Measurements from ENCODE around the gene GLRA3. TPM values are rescaled to one million over a fixed set of nuclear protein-coding genes. Genes with fewer than 3 reads are reported as not detected.
"Not testable (repeated sequence)": the region's sequence is repeated elsewhere in the genome, so short reads cannot be mapped to it uniquely, and the experiment has no call there.

The GLRA3 gene
- not detected for total RNA-seq
- polyA plus RNA-seq: not detected
- long read RNA-seq, donor 1: 0 reads
- long read RNA-seq, donor 2: 0 reads
- long read RNA-seq, donor 3: 0 reads

DNA sequence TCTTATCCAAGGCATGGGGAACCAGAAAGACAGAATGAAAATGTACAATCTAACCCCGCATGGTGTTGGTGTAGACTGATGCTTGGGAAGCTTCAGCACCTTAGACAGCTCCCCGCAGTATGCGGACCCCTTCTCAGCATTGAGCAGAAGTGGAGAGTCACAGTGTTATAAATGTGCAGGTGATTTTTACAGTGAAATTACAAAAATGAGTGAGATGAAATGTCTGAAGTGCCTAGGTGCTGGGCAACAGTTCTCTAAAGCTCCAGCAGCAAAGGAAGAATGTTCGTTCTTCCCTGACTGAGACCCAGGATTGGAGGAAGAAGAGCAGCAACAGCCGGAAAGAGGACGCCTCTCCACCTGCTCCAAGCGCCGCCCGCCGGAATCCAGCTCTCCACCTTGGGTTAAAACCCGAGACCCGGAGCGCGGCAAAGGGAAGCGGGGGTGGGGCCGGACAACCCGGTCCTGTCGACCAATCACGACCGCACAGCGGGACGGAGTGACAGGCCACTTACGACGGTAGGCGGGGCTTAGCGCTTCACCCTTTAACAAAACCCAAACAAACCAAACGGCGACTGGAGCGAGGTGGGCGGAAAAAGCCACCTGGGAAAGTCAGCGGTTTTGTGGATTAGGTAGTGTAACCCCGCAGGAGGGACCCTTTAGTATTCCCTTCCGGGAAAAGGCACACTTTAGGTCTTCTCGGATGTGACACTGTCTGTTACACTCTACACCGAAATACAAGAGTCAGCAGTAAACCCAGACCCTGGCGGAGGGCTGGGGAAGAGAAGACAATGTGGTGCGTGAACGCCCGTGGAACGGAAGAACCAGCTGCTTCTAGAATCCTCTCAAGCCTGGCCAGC is at the start of gene GLRA3:
Gene GLRA3, minus strand, starts transcription at position 403 of the 857 bp plus-strand sequence. CDS start 436 bp downstream, outside the sequence.
- Histone ChIP-seq H3K9me3 (no peaks in the 10 kb centered on the region), H3K4me3 (no peak within 1 kb of the TSS), H3K27ac (no peak within 1 kb of the TSS), H3K36me3 (no peaks in the 10 kb centered on the region), H3K27me3 (no peaks in the 10 kb centered on the region), H3K4me1 (ENCODE audit: insufficient read depth) (no peaks in the 10 kb centered on the region)
- 1 to 2% (median 1%) methylated on average over 40 of the region's 40 CpGs for WGBS, 3 donors
- TF ChIP-seq POLR2A (IDR thresholded peaks at IDR 0.05) (no peak), EP300 (IDR thresholded peaks at IDR 0.05) (no peak)
- TF ChIP-seq, protein P1, sequence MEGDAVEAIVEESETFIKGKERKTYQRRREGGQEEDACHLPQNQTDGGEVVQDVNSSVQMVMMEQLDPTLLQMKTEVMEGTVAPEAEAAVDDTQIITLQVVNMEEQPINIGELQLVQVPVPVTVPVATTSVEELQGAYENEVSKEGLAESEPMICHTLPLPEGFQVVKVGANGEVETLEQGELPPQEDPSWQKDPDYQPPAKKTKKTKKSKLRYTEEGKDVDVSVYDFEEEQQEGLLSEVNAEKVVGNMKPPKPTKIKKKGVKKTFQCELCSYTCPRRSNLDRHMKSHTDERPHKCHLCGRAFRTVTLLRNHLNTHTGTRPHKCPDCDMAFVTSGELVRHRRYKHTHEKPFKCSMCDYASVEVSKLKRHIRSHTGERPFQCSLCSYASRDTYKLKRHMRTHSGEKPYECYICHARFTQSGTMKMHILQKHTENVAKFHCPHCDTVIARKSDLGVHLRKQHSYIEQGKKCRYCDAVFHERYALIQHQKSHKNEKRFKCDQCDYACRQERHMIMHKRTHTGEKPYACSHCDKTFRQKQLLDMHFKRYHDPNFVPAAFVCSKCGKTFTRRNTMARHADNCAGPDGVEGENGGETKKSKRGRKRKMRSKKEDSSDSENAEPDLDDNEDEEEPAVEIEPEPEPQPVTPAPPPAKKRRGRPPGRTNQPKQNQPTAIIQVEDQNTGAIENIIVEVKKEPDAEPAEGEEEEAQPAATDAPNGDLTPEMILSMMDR (IDR thresholded peaks at IDR 0.05): no peak
- DNase-seq: peak in 2 of 5 donors; percentile 19 to 34
- intact Hi-C loops (cut with DNase I): no loop called here

GRCh38 chr4:174874898-174875297 is 45.9 kb upstream of the GLRA3 start:
- H3K4me1 ChIP-seq (ENCODE audit: insufficient read depth): no peaks in the 10 kb centered on the region
- no peaks in the 10 kb centered on the region for H3K36me3 ChIP-seq
- no peaks in the 10 kb centered on the region for H3K27me3 ChIP-seq
- intact Hi-C loops (cut with DNase I): no loop called here
- H3K4me3 ChIP-seq: no peak overlapping the region
- no peak overlapping the region for H3K27ac ChIP-seq
- WGBS, 3 donors: 45 to 84% (median 78%) methylated on average over 1 of the region's 1 CpG
- no peak for DNase-seq
- no peaks in the 10 kb centered on the region for H3K9me3 ChIP-seq
- TF ChIP-seq EP300 (IDR thresholded peaks at IDR 0.05) (no peak), POLR2A (IDR thresholded peaks at IDR 0.05) (no peak)
- TF ChIP-seq, protein P1 (IDR thresholded peaks at IDR 0.05): no peak

- no peaks in the 10 kb centered on the region for H3K27me3 ChIP-seq
- 32 to 51% (median 35%) methylated on average over 1 of the region's 1 CpG for WGBS, 3 donors
- H3K9me3 ChIP-seq: no peaks in the 10 kb centered on the region
- TF ChIP-seq EP300 (IDR thresholded peaks at IDR 0.05) (no peak), POLR2A (IDR thresholded peaks at IDR 0.05) (no peak)
- TF ChIP-seq, protein P1 (IDR thresholded peaks at IDR 0.05): no peak
- no peak overlapping the region for H3K4me3 ChIP-seq
- no peaks in the 10 kb centered on the region for H3K4me1 ChIP-seq (ENCODE audit: insufficient read depth)
- no peaks in the 10 kb centered on the region for H3K36me3 ChIP-seq
- H3K27ac ChIP-seq: no peak overlapping the region
- no peak for DNase-seq
- intact Hi-C loops (cut with DNase I): no loop called here
Measured at GRCh38 chr4:174873931-174874330, 44.9 kb upstream of the GLRA3 start.

GRCh38 chr4:174873146-174873545 is 44.1 kb upstream of the GLRA3 start:
- 78 to 85% (median 83%) methylated on average over 3 to 4 of the region's 4 CpGs for WGBS, 3 donors
- H3K4me3 ChIP-seq: not testable (repeated sequence)

DNA sequence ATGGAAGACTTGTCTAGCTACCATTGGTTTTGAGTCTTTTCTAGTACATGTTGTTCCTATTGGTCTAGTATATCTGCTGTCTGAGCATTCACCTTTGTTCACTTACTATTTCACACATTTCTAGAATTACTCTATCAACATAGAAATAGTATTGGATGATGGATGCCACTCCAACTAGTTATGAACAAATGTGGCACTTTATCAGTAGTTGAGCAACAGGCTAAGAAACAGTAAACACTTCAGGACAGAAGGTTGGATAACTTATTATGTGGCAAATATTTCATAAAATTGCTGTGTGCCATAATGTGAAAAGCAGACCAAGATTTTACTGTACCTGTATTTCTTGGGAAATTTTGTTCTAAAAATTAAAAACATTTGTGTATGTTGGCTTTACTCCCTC is 42.4 kb upstream of the GLRA3 start:
- Histone ChIP-seq H3K36me3 (no peaks in the 10 kb centered on the region), H3K4me3 (no peak overlapping the region), H3K4me1 (ENCODE audit: insufficient read depth) (no peaks in the 10 kb centered on the region), H3K9me3 (no peaks in the 10 kb centered on the region), H3K27me3 (no peaks in the 10 kb centered on the region), H3K27ac (no peak overlapping the region)
- TF ChIP-seq EP300 (IDR thresholded peaks at IDR 0.05): no peak
- TF ChIP-seq, protein P1 (IDR thresholded peaks at IDR 0.05): no peak
- no peak for TF ChIP-seq POLR2A (IDR thresholded peaks at IDR 0.05)
- no peak for DNase-seq
- intact Hi-C loops (cut with DNase I): no loop called here

More at GRCh38 chr4:174873146-174873545, 44.1 kb upstream of the GLRA3 start:
- H3K4me1 ChIP-seq (ENCODE audit: insufficient read depth); DNase-seq; H3K36me3 ChIP-seq; intact Hi-C loops (cut with DNase I); H3K27ac ChIP-seq; H3K27me3 ChIP-seq; H3K9me3 ChIP-seq: not testable (repeated sequence)

Data from ovary (tissue), 10 donors.